Myocyte (in vitro differentiated cells): Measurements from ENCODE around the gene RAB4A. TPM values are rescaled to one million over a fixed set of nuclear protein-coding genes. Genes with fewer than 3 reads are reported as not detected.

Source experiments
- DNase-seq: peaks from one replicate; pipeline ENCODE4 v3.0.0-alpha.2; 2012; ENCODE audit warnings: low read depth
- total RNA-seq: library from RNA; depleted of rRNA; stranded (reverse); fragments of >200 nt; gene quantifications from 2 replicates; pipeline ENCODE4 v1.2.3, GENCODE V29; 2014

RAB4A gene
- total RNA-seq, 1 donor from 2014 or later = 18.7 TPM

GRCh38 chr1:229243638-229244037 lies 27.3 kb upstream of the RAB4A start:
- no peak for DNase-seq

- no peak for DNase-seq
These were observed 26.8 kb upstream of the RAB4A start for GRCh38 chr1:229244091-229244490.

- no peak for DNase-seq
These were observed 23.0 kb upstream of the RAB4A start for GRCh38 chr1:229247871-229248270.

- DNase-seq = no peak
These were observed 21.8 kb upstream of the RAB4A start for GRCh38 chr1:229248821-229249817.

GRCh38 chr1:229249854-229250644 lies 20.9 kb upstream of the RAB4A start:
- DNase-seq = no peak

- DNase-seq = no peak
These were observed 19.7 kb upstream of the RAB4A start for GRCh38 chr1:229251185-229251584.

GRCh38 chr1:229252228-229252984 lies 18.5 kb upstream of the RAB4A start:
- DNase-seq = no peak

GRCh38 chr1:229253151-229253974 lies 17.5 kb upstream of the RAB4A start:
- DNase-seq = no peak

- peak; percentile 16 for DNase-seq
These were observed 15.9 kb upstream of the RAB4A start for GRCh38 chr1:229254910-229255541.

GRCh38 chr1:229258031-229258756 lies 12.7 kb upstream of the RAB4A start:
- DNase-seq = peak; percentile 69

GRCh38 chr1:229258757-229259060 lies 12.2 kb upstream of the RAB4A start:
- DNase-seq = no peak

GRCh38 chr1:229260297-229260696 lies 10.6 kb upstream of the RAB4A start:
- no peak for DNase-seq

- no peak for DNase-seq
These were observed 8.7 kb upstream of the RAB4A start for GRCh38 chr1:229262239-229262638.

- no peak for DNase-seq
These were observed 7.7 kb upstream of the RAB4A start for GRCh38 chr1:229263254-229263653.

GRCh38 chr1:229264068-229264467 lies 6.8 kb upstream of the RAB4A start:
- no peak for DNase-seq

GRCh38 chr1:229264487-229264886 lies 6.4 kb upstream of the RAB4A start:
- no peak for DNase-seq

GRCh38 chr1:229266274-229266673 lies 4.6 kb upstream of the RAB4A start:
- DNase-seq = no peak

- DNase-seq = no peak
These were observed 3.9 kb upstream of the RAB4A start for GRCh38 chr1:229266832-229267500.

- no peak for DNase-seq
These were observed 2.4 kb upstream of the RAB4A start for GRCh38 chr1:229268505-229268904.
